ENCODE data around the gene CHCHD1.

Gene CHCHD1

GRCh38 chr10:73801253-73801590 lies 19.4 kb downstream of the CHCHD1 start:
- 93 to 95% methylated on average over 13 of the region's 13 CpGs for WGBS, 2 experiments
- peaks cover 35% of the 10 kb centered on the region for H3K36me3 ChIP-seq (ENCODE audit: control insufficient read depth, insufficient read depth, low read length)

DNA sequence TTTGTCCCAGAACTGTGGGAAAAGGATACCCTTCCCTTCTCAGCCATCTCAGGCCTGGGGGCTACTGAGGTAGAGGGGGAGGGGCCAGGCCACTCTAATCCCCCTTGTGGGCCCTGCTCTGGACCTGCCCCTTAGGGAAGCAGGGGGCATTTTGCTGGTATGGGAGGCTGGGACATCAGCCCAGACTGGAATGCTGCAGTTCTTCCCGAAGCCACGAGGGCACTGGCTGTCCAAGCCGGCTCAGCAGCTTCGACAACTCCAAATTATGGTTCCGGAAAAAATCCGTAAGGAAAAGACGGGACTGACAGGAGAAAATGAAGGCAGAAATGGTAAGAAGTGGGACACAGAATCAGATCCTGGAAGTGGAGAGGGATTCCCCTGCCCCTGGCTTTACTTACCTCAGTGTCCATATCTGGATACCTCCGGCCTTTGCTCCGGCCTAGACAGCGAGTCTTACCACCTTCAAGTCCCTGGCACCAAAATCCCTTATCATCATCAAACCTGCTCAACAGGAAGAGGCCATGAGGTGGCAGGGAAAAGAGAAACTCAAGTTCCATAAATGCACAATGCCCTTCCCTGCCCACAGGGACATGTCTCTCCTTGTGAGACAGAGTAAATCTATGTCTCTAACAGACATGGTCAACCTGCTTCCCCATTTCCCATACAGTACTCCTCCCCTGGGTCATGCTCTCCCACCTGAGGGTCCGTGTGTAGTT lies 20.6 kb downstream of the CHCHD1 start:
- Histone ChIP-seq H3K27me3 (ENCODE audit: control insufficient read depth, insufficient read depth, low read length, poor library complexity, severe bottlenecking) (no peaks in the 10 kb centered on the region), H3K4me3 (ENCODE audit: insufficient read depth, low read depth, low read length) (no peak overlapping the region), H3K36me3 (ENCODE audit: control insufficient read depth, insufficient read depth, low read length) (peaks cover 46% of the 10 kb centered on the region), H3K27ac (ENCODE audit: insufficient read depth, low read depth, low read length, poor library complexity, severe bottlenecking) (no peak overlapping the region), H3K4me1 (ENCODE audit: control insufficient read depth, insufficient read depth, low read length) (no peaks in the 10 kb centered on the region), H3K9me3 (ENCODE audit: control insufficient read depth, low read length) (no peaks in the 10 kb centered on the region)
- WGBS, 2 experiments, result 94 to 95% methylated on average over 11 of the region's 11 CpGs

More at GRCh38 chr10:73801253-73801590, 19.4 kb downstream of the CHCHD1 start:
- Histone ChIP-seq H3K27me3 (ENCODE audit: control insufficient read depth, insufficient read depth, low read length, poor library complexity, severe bottlenecking) (no peaks in the 10 kb centered on the region), H3K27ac (ENCODE audit: insufficient read depth, low read depth, low read length, poor library complexity, severe bottlenecking) (no peak overlapping the region), H3K9me3 (ENCODE audit: control insufficient read depth, low read length) (no peaks in the 10 kb centered on the region), H3K4me3 (ENCODE audit: insufficient read depth, low read depth, low read length) (no peak overlapping the region), H3K4me1 (ENCODE audit: control insufficient read depth, insufficient read depth, low read length) (no peaks in the 10 kb centered on the region)

DNA sequence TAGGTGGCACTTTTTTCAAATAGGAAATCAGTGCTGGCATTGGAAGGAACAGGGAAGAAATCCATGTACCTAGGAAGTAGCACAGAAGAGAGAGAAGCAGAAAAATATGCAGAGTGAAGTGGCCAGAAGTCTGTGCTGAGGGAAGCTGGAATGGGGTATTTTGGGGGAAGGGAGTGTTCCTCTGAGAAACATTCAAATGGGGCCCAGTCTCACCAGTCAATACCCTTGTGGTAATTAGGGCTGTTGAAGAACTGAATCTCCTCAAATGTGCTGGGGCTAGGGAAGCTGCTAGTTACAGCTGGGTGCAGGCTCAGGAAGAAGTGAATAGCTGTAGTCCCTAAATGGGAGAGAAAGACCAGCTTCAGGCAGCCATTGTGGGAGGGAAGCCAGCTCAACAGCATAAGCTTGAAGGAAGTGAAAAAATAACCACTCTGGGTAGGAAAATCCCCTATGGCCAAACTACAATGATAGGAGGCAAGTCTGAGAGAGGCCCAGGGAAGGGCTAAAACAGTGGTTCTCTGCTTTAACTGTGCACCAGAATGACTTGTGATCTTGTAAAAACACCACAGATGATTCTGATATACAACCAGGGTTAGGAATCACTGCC lies 21.9 kb downstream of the CHCHD1 start:
- H3K9me3 ChIP-seq (ENCODE audit: control insufficient read depth, low read length), result no peaks in the 10 kb centered on the region
- peaks cover 54% of the 10 kb centered on the region for H3K36me3 ChIP-seq (ENCODE audit: control insufficient read depth, insufficient read depth, low read length)
- no peak overlapping the region for H3K4me3 ChIP-seq (ENCODE audit: insufficient read depth, low read depth, low read length)

DNA sequence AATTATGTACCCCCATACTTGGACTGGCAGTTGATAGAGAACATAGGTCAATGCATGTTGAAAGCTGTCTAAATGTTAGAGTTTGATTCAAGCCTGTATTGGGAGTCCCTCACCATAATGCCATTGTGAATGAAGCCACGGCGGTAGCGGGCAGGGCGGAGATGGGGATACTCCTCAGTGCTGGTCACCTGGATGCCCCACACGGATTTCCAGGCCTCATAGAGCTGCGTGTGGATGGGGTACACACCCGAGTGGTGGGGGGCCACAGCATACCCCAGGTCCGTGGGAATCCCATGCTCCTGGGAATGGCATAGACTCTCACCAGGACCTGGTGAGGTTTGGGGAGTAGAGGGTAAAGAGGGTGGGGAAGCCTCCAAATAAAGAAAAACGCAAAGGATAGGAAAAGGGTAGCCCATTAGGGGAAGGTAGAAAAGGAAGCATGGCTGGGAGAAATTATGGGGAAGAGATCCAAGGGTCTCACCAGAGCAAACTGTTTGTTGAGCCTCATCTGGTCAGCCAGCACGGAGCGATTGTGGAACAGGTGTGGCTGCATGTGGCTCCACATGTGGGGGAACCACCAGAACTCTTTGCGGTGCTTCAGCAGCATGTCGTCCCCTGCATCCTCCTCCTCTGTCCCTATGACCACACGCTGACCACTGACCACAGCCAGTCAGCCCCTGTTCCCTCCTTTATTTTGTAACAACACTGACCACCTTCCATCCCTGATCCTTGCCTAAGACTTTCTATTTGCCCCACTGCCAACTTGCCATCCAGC lies 24.5 kb downstream of the CHCHD1 start:
- Histone ChIP-seq H3K4me3 (ENCODE audit: insufficient read depth, low read depth, low read length) (no peak overlapping the region), H3K36me3 (ENCODE audit: control insufficient read depth, insufficient read depth, low read length) (peaks cover 54% of the 10 kb centered on the region), H3K9me3 (ENCODE audit: control insufficient read depth, low read length) (no peaks in the 10 kb centered on the region), H3K27ac (ENCODE audit: insufficient read depth, low read depth, low read length, poor library complexity, severe bottlenecking) (no peak overlapping the region), H3K27me3 (ENCODE audit: control insufficient read depth, insufficient read depth, low read length, poor library complexity, severe bottlenecking) (no peaks in the 10 kb centered on the region), H3K4me1 (ENCODE audit: control insufficient read depth, insufficient read depth, low read length) (no peaks in the 10 kb centered on the region)
- WGBS, 2 experiments, result 94 to 95% methylated on average over 14 of the region's 14 CpGs

More for the DNA sequence above, 21.9 kb downstream of the CHCHD1 start:
- no peaks in the 10 kb centered on the region for H3K4me1 ChIP-seq (ENCODE audit: control insufficient read depth, insufficient read depth, low read length)
- H3K27ac ChIP-seq (ENCODE audit: insufficient read depth, low read depth, low read length, poor library complexity, severe bottlenecking), result no peak overlapping the region
- H3K27me3 ChIP-seq (ENCODE audit: control insufficient read depth, insufficient read depth, low read length, poor library complexity, severe bottlenecking), result no peaks in the 10 kb centered on the region

DNA sequence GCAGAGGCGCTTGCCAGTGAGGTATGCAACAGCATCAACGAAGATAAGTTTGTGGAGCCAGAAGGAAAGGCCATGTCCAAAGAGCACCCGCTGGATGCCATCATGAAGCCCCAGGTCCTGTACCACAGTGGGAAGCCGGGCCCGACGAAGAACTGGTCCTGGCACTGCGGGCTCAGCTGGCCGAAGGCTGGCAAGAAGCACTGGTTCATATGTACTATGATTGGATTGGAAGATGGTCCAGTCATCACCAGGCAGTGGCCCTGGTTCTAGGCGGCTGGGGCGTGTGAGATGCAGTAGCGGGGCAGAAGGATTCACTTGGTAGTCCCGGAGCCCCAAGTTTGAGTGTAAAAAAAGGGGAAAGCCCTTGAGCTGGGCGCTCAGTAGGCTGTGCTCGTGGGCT lies 25.6 kb downstream of the CHCHD1 start:
- WGBS, 2 experiments, result 96 to 97% methylated on average over 14 of the region's 14 CpGs
- H3K4me1 ChIP-seq (ENCODE audit: control insufficient read depth, insufficient read depth, low read length), result peaks cover 4% of the 10 kb centered on the region
- H3K9me3 ChIP-seq (ENCODE audit: control insufficient read depth, low read length), result no peaks in the 10 kb centered on the region
- H3K27ac ChIP-seq (ENCODE audit: insufficient read depth, low read depth, low read length, poor library complexity, severe bottlenecking), result no peak overlapping the region
- peaks cover 44% of the 10 kb centered on the region for H3K36me3 ChIP-seq (ENCODE audit: control insufficient read depth, insufficient read depth, low read length)
- H3K27me3 ChIP-seq (ENCODE audit: control insufficient read depth, insufficient read depth, low read length, poor library complexity, severe bottlenecking), result no peaks in the 10 kb centered on the region
- no peak overlapping the region for H3K4me3 ChIP-seq (ENCODE audit: insufficient read depth, low read depth, low read length)

DNA sequence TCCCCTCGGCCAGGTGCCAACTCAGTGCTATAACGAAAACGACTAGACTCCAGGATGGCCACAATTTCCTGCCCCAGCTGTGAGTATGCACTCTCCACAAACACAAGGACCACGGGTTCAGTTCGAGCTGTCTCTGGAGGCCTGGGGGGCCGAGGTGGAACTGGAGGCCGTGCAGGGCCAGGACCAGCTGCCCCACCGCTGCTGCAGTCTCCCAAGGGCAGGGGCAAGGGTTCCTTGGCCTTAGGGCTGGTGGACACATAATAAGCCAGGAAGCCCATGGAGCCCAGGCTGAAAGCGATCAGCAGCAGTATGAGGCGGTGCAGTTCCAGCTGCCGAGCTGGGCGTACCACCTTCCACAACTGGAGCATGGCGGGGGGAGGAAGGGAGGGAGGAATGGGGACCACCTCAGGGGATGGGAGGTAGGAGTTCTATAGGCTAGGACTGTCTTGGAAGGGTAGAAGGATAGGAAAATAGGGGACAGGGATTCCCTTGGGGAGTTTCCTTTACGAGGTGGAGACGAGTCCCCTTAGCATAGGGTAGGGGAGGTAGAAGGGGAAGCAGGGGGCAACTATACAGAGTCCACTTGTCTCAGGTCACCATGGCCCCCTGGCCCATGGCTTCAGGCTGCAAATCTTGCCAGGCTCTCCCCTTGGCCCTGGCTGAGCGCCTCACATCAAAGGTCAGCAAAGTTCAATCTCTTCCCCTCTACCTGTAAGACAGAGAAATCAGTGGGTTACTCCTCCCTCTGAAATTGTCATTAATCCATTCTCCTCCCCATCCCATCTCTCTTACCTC lies 26.4 kb downstream of the CHCHD1 start:
- Histone ChIP-seq H3K4me1 (ENCODE audit: control insufficient read depth, insufficient read depth, low read length) (peaks cover 4% of the 10 kb centered on the region), H3K4me3 (ENCODE audit: insufficient read depth, low read depth, low read length) (no peak overlapping the region), H3K27me3 (ENCODE audit: control insufficient read depth, insufficient read depth, low read length, poor library complexity, severe bottlenecking) (no peaks in the 10 kb centered on the region), H3K36me3 (ENCODE audit: control insufficient read depth, insufficient read depth, low read length) (peaks cover 36% of the 10 kb centered on the region), H3K27ac (ENCODE audit: insufficient read depth, low read depth, low read length, poor library complexity, severe bottlenecking) (no peak overlapping the region), H3K9me3 (ENCODE audit: control insufficient read depth, low read length) (no peaks in the 10 kb centered on the region)
- 94 to 95% methylated on average over 16 of the region's 16 CpGs for WGBS, 2 experiments

- H3K27ac ChIP-seq (ENCODE audit: insufficient read depth, low read depth, low read length, poor library complexity, severe bottlenecking), result no peak overlapping the region
- H3K9me3 ChIP-seq (ENCODE audit: control insufficient read depth, low read length), result no peaks in the 10 kb centered on the region
- peaks cover 28% of the 10 kb centered on the region for H3K36me3 ChIP-seq (ENCODE audit: control insufficient read depth, insufficient read depth, low read length)
- H3K4me3 ChIP-seq (ENCODE audit: insufficient read depth, low read depth, low read length), result no peak overlapping the region
- no peaks in the 10 kb centered on the region for H3K27me3 ChIP-seq (ENCODE audit: control insufficient read depth, insufficient read depth, low read length, poor library complexity, severe bottlenecking)
- WGBS, 2 experiments, result 74 to 78% methylated on average over 5 of the region's 5 CpGs
- H3K4me1 ChIP-seq (ENCODE audit: control insufficient read depth, insufficient read depth, low read length), result peaks cover 4% of the 10 kb centered on the region
Measured at GRCh38 chr10:73809061-73809818, 27.4 kb downstream of the CHCHD1 start.

DNA sequence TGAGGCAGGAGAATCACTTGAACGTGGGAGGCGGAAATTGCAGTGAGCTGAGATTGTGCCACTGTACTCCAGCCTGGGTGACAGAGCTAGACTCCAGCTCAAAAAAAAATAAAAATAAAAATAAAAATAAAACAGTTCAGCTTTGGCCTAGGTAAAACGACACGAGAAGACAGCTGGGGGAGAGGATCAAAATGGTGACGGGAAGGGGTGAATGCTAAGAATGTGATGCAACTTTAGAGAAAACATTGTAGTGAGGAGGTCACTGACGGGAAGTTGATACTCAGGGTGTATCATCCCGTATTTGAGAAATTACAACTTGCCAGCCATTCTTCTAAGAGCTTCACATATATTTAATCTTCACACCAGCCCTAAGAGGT lies 28.5 kb downstream of the CHCHD1 start:
- Histone ChIP-seq H3K27me3 (ENCODE audit: control insufficient read depth, insufficient read depth, low read length, poor library complexity, severe bottlenecking) (no peaks in the 10 kb centered on the region), H3K4me3 (ENCODE audit: insufficient read depth, low read depth, low read length) (peak overlapping the region; percentile 79), H3K36me3 (ENCODE audit: control insufficient read depth, insufficient read depth, low read length) (peaks cover 28% of the 10 kb centered on the region), H3K4me1 (ENCODE audit: control insufficient read depth, insufficient read depth, low read length) (peaks cover 4% of the 10 kb centered on the region), H3K27ac (ENCODE audit: insufficient read depth, low read depth, low read length, poor library complexity, severe bottlenecking) (no peak overlapping the region), H3K9me3 (ENCODE audit: control insufficient read depth, low read length) (no peaks in the 10 kb centered on the region)
- WGBS, 2 experiments, result 92% methylated on average over 7 of the region's 7 CpGs

- peak overlapping the region; percentile 79 for H3K4me3 ChIP-seq (ENCODE audit: insufficient read depth, low read depth, low read length)
- 1 to 2% methylated on average over 63 of the region's 63 CpGs for WGBS, 2 experiments
- H3K4me1 ChIP-seq (ENCODE audit: control insufficient read depth, insufficient read depth, low read length), result peaks cover 4% of the 10 kb centered on the region
- peaks cover 24% of the 10 kb centered on the region for H3K36me3 ChIP-seq (ENCODE audit: control insufficient read depth, insufficient read depth, low read length)
- no peak overlapping the region for H3K27ac ChIP-seq (ENCODE audit: insufficient read depth, low read depth, low read length, poor library complexity, severe bottlenecking)
- H3K27me3 ChIP-seq (ENCODE audit: control insufficient read depth, insufficient read depth, low read length, poor library complexity, severe bottlenecking), result no peaks in the 10 kb centered on the region
- no peaks in the 10 kb centered on the region for H3K9me3 ChIP-seq (ENCODE audit: control insufficient read depth, low read length)
Measured at GRCh38 chr10:73810735-73811465, 29.1 kb downstream of the CHCHD1 start.
